ENCODE data around the gene ACOX3.

The ACOX3 gene

GRCh38 chr4:8468746-8469535, 28.4 kb upstream of the ACOX3 start:
- peak in 42 of 56 donors; percentile 4 to 69 (median 30) for DNase-seq

- no peak for DNase-seq
Observed at GRCh38 chr4:8467016-8467415, 26.5 kb upstream of the ACOX3 start.

GRCh38 chr4:8465615-8466611, 25.4 kb upstream of the ACOX3 start:
- DNase-seq: no peak

GRCh38 chr4:8464381-8464780, 23.9 kb upstream of the ACOX3 start:
- no peak for DNase-seq

- DNase-seq: no peak
Observed at GRCh38 chr4:8463811-8464210, 23.3 kb upstream of the ACOX3 start.

- no peak for DNase-seq
Observed at GRCh38 chr4:8461616-8462015, 21.1 kb upstream of the ACOX3 start.

- DNase-seq: no peak
Observed at GRCh38 chr4:8461086-8461485, 20.6 kb upstream of the ACOX3 start.

GRCh38 chr4:8459867-8460445, 19.4 kb upstream of the ACOX3 start:
- no peak for DNase-seq

- no peak for DNase-seq
Observed at GRCh38 chr4:8457646-8458252, 17.2 kb upstream of the ACOX3 start.

GRCh38 chr4:8453957-8454356, 13.4 kb upstream of the ACOX3 start:
- DNase-seq: no peak

- DNase-seq: no peak
Observed at GRCh38 chr4:8451440-8452182, 11.1 kb upstream of the ACOX3 start.

- DNase-seq: peak in 7 of 56 donors; percentile 4 to 32 (median 10)
Observed at GRCh38 chr4:8446122-8446521, 5.6 kb upstream of the ACOX3 start.

- no peak for DNase-seq
Observed at GRCh38 chr4:8443801-8444200, 3.3 kb upstream of the ACOX3 start.

GRCh38 chr4:8442596-8443358, 2.3 kb upstream of the ACOX3 start:
- DNase-seq: no peak

- no peak for DNase-seq
Observed at GRCh38 chr4:8441499-8442091, 1.1 kb upstream of the ACOX3 start.

- DNase-seq: peak in 2 of 56 donors; percentile 26 to 27
Observed at GRCh38 chr4:8439914-8440491, 520 bp downstream of the ACOX3 start.

GRCh38 chr4:8439168-8439567, 1.4 kb downstream of the ACOX3 start:
- no peak for DNase-seq

GRCh38 chr4:8438743-8439142, 1.8 kb downstream of the ACOX3 start:
- no peak for DNase-seq

- DNase-seq: no peak
Observed at GRCh38 chr4:8437281-8437680, 3.2 kb downstream of the ACOX3 start.

Measured in nucleus accumbens (tissue), 56 donors.